Activated T-cell treated with anti-CD3 and anti-CD28 coated beads for 24 hours (primary cell): ENCODE measurements around the gene ACOT9.
"Not testable (repeated sequence)": the region's sequence is repeated elsewhere in the genome, so short reads cannot be mapped to it uniquely, and the experiment has no call there.

Experiments
- DNase-seq: peaks from one replicate; pipeline ENCODE4 v3.0.0-alpha.2; 2020; ENCODE audit warnings: low read depth

The ACOT9 gene, protein sequence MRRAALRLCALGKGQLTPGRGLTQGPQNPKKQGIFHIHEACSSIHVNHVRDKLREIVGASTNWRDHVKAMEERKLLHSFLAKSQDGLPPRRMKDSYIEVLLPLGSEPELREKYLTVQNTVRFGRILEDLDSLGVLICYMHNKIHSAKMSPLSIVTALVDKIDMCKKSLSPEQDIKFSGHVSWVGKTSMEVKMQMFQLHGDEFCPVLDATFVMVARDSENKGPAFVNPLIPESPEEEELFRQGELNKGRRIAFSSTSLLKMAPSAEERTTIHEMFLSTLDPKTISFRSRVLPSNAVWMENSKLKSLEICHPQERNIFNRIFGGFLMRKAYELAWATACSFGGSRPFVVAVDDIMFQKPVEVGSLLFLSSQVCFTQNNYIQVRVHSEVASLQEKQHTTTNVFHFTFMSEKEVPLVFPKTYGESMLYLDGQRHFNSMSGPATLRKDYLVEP

DNA sequence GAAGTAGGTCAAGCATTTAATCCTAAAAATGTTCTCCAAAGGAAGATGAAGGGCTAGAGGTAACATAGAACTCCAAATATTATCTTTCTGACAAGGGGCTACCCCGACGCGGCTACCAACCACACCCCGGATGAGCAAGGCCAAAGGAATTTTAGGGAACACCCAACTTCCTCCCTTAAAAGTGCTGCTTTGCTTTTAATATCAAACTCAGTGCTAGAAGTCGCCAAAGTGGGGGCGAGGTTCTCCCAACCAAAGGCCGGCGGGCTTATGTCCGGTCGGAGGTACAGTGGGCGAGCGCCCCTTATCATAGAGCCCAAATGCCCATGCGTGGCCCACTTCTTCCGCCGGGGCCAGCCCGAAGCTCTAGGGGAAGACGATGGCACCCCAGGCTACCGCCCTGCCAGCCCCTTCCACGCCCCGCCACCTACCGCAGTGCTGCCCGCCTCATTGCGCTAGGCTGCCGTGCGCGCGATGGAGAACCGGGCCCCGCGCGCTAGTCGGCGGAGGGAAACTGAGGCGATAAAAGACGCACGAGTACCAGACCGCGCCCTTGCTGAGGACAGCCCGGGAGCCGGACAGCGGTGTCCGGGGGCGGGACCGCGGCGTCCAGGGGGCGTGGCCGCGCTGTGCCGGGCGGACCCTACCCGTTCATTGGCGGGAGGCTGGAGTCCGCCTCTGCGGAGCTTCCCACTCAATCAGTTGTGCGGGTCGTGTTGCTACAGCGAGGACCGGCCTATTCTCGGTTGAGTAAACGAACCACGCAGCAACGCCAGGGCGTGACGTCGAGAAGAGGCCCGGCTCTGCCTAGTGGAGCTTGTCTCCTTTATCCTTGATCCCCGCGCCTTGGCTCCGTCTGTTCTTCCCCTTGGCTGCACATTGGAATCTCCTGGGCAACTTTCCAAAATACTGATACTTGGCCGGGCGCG, at the start of gene ACOT9:
Gene ACOT9 (minus strand): TSS at position 580 of the 926 bp plus-strand sequence. CDS start 132 bp downstream, at position 448.
- DNase-seq: peak; percentile 53

DNA sequence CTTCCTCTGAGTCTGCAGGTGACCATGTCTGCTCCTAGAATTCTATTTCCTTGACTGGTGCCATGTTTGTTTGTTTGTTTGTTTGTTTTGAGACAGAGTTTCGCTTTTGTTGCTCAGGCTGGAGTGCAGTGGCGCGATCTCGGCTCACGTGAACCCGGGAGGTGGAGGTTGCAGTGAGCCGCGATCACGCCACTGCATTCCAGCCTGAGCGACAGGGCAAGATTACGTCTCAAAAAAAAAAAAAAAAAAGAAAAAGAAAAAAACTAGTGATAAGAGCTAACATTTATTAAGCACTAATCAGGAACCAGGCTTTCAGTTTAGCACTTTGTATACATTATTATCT, 47.0 kb upstream of the ACOT9 start:
- DNase-seq: no peak

DNA sequence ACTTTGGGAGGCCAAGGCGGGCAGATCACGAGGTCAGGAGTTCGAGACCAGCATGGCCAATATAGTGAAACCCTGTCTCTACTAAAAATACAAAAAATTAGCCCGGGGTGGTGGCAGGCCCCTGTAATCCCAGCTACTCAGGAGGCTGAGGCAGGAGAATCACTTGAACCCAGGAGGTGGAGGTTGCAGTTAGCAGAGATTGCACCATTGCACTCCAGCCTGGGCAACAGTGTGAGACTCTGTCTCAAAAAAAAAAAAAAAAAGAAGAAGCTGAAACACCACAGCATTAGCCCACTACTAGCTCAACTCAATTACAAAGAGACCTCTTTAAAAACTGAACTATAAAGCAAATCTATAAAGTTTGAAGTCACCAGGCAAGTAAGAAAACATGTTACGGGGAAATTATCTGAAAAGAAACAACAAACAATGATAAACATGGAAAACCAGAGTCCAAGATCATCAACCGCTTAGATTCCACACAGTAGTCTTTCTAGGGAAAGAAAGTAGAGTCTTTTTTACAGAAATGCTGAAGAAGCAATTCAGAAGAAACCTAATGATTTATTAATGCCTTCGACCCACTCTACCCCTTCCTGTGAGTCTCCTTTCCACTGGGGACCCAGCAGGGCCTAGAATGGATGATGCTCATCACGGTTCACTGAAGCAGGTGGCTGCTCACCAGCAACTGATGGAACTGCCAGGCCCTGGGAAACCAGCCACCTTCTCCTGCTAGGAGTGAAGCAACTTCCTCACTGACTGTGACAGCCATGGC, 46.5 kb upstream of the ACOT9 start:
- DNase-seq: no peak

DNA sequence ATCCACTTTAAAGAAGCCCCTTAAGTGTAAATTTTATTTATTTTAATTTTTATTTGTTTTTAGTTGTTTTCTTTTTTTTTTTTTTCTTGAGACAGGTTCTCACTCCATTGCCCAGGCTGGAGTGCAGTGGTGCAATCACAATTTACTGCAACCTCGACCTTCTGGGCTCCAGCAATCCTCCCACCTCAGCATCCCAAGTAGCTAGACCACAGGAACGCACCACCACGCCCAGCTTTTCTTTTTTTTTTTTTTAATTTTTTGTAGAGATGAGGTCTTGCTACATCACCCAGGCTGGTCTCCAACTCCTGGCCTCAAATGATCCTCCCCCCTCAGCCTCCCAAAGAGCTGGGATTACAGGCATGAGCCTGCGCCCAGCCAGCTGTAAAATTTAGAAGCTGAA, 45.9 kb upstream of the ACOT9 start:
- no peak for DNase-seq

DNA sequence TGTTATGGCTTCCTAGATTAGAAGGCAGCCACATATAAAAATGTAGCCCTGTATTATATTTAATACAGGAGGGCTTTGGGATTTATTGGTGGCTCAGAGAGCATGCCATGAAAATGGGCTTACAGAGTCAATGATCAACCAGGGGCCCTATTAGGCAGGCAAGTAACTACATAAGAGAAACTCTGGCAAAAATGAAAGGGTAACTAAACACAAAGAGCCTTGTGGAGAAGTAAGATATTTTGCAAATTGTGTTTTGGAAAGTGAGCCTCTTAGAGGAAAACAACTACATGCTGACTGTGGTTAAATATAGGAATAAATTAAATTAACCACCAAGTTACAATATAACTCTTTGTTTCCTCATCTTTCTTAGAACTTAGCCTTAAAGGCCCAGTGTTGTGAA, 45.4 kb upstream of the ACOT9 start:
- DNase-seq: no peak

DNA sequence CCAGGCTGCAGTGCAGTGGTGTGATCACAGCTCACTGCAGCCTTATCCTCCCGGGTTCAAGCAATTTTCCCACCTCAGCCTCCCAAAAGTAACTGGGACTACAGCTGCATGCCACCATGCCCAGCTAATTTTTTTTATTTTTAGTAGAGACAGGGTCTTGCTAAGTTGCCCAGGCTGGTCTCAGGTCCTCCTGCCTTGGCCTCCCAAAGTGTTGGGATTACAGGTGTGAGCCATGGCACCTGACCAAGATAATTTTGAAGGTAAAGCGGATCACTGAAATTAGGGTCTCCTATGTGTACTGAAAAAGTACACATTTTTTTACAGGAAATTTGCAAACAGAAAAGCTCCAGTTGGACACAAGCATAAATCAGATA, 44.7 kb upstream of the ACOT9 start:
- DNase-seq: no peak

DNA sequence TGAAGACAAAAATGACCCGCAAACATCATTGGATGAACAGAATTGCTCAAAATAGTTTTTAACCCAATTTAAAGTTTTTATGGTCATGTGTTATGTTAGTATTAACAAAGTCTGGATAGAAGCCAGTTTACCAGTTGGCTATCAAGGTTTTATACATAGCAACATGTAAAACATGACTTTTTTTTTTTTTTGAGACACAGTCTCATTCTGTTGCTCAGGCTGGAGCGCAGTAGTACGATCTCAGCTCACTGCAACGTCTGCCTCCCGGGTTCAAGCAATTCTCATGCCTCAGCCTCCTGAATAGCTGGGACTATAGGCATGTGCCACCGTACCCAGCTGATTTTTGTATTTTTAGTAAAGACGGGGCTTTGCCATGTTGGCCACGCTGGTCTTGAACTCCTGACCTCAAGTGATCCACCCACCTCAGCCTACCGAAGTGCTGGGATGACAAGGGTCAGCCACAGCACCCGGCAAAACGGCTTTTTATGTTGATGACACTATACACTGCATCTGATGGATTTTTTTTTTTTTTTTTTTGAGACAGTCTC, 43.3 kb upstream of the ACOT9 start:
- DNase-seq: no peak

DNA sequence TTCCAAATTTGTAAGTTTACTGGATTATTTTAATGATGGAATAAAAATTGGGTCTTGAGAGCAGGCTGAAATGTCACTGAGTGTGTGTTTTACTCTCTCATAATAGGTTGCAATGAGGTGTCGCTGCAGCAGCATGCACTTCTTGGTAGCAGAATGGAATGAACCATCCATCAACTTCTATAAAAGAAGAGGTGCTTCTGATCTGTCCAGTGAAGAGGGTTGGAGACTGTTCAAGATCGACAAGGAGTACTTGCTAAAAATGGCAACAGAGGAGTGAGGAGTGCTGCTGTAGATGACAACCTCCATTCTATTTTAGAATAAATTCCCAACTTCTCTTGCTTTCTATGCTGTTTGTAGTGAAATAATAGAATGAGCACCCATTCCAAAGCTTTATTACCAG, 42.5 kb upstream of the ACOT9 start:
- no peak for DNase-seq

DNA sequence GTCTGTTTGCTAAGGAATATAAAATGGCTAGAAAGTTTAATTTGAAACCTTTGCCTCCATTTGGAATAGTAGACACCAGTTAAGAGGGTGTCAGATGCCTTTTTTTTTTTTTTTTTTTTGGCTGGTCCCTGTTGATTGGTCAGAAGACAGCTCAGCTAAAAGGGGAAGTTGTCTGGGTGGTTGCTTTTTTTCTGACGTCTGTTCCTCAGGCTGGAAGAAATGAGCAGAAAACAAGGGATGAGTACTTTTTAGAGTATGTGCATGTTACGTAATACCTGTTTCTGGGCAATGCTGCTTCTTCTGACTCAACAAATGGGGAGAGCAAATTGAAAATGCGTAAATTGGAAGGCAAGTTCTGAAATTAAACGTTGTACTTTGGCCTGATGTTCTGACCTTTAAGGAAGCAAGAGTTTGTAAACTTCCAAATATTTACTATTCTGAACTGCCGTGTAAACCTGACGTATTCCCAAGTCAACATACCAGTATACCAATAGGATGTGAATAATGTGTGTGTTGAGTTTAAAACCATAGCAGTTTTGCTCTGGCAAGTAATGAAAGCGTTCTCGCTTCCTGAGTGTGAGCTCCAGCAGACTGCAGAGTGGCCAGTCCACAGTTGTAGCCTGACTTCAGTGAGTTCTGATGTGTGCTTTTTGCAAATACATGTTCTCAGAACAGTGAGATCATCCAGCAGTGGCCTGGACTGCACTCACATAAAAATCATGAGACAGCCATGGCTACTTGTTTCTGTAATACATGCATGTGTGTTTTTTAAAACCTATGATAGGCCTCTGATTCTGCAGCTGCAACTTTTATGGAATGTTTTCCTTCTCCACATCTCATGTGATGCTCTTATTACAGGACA, 41.6 kb upstream of the ACOT9 start:
- DNase-seq: no peak

DNA sequence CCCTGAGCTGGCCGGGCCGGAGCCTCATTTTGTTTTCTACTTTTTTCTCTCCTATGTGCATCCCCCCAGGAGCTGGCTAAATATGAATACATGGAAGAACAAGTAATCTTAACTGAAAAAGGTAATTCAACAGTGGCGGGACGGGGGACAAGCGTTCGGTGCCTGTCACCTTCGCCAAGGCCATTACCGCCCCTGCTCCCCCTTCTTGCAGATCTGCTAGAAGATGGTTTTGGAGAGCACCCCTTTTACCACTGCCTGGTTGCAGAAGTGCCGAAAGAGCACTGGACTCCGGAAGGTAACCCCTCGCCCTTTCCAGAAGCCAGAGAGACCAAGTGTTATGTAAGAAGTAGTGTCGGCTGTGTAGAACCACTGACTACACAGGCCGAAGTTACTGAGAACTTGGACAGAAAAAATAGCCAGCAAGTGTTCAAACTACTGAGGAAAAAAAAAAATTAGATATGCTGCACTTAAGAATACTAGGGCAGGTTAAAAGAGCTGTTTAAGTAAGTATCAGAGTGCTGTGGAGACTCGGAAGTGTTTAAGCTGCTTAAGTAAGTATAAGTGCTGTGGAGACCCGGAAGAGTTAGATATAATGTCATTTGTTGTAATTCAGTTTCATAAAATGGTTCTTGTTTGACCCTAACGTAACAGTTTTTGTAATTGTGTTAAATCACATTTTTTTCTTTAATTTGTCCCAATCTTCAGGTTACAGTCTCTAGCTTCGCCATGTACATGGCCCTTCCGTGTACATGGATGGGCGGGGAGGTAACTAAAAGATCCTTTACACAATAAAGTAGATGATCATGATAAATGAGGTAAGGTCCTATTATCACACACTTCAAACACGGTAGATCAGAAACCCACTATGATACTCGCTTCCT, 40.8 kb upstream of the ACOT9 start:
- no peak for DNase-seq

DNA sequence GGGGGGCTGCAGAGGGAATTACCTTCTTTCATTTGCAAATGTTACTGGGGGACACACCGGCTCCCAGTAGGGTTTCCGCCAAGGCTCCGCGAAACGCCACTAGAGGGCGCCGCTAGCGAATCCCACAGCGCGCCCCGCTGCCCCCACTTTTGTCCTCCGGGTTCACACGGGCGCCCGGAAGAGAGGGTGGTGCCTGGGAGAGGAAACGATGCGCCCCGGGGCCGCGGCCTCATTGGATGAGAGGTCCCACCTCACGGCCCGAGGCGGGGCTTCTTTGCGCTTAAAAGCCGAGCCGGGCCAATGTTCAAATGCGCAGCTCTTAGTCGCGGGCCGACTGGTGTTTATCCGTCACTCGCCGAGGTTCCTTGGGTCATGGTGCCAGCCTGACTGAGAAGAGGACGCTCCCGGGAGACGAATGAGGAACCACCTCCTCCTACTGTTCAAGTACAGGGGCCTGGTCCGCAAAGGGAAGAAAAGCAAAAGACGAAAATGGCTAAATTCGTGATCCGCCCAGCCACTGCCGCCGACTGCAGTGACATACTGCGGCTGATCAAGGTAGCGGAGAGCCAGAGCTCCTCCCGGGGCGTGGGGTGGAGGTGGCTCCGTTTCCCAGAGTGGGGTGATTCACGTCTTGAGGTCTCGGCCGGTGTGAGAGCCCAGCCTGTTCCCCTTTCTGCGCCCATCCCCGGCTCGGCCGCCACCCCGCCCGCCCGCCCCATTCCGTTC, 40.0 kb upstream of the ACOT9 start, which contains the start of gene SAT1:
Gene SAT1 (plus strand): TSS at position 311 of the 726 bp plus-strand sequence. CDS start 179 bp downstream, at position 490.
- DNase-seq: peak; percentile 86

DNA sequence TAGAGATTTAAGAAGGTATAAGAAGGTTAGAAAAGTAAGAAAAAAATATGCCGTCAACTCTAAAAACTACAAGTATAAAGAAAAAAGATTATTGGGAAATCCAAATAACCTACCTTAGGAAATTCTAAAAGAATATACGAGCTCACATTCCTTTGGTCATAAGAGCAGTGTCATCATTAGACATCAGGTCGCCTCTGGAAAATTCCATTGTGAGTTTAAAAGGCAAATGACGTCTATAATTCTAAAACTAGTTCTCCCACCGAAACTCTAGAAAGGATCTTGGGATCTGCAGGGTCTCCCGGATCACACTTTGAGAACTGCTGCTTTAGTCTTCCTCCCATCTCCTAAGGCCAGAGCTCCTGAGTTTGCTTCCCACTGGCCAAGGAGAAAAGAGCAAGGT, 39.4 kb upstream of the ACOT9 start:
- DNase-seq: no peak

DNA sequence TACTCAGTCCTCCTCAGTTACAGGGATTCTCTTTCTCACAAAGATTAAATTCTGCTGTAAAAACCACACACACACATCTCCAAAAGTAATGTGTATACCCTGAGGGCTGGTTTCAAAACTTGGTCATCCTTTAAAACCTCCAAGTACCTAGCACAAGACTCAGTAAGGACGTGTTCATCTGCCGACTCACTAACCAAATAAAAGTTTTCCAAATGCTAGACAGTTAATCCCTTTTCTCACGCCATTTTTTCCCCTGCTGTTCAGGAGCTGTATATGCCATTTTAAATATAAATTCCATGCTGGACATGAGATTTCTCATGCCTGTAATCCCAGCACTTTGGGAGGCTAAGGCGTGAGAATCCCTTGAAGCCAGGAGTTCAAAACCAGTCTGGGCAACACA, 35.9 kb upstream of the ACOT9 start:
- DNase-seq: no peak

DNA sequence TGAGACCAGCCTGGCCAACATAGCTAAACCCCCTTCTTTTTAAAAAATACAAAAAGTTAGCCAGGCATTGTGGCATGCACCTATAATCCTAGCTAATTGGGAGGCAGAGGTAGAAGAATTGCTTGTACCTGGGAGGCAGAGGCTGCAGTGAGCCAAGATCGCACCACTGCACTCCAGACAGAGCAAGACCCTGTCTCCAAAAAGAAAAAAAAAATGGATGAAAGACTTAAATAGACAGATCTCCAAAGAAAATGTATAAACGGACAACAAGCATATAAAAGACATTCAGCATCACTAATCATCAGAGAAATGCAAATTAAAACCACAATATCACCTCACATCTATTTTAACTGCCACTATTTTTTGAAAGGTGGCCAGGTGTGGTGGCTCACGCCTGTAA, 33.3 kb upstream of the ACOT9 start:
- DNase-seq: no peak

DNA sequence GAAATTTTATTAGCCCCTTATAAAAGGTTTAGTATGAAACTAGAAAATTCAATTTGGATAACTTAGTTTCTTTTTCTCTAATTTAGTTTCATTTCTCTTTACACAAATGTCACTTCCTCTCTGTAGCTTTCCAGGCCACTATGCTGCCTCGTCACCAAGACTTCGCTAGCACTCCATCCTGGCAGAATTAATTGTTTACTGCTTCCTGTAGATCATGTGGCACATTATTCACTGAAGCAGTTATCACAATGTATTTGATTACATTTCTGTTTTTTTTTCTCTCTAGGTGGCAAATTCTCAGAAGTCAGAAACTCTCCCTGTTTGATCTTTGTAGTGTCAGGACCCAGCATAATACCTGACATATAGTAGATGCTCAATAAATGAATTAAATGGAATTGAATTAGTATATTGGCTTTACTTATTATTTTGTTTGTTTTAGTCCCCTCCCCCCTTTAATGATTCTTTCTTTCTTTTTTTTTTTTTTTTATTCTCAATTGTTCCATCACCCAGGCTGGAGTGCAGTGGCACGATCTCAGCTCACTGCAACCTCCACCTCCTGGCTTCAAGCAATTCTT, 30.6 kb upstream of the ACOT9 start:
- DNase-seq: no peak

DNA sequence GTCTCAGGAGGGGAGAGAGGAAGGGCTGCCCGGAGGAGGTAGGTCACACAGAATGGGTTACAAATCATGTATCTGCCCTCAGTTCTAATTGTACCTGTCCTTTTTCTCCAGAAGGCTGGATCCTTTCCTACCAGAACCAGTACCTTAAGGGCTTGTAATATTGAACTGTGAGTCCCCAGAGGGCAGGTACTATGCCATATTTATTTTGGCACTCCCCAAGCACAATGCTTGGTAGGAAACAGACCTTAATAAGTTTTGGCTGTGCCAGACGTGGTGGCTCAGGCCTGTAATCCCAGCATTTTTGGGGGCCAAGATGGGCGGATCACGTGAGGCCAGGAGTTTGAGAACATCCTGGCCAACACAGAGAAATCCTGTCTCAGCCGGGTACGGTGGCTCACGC, 28.0 kb upstream of the ACOT9 start:
- not testable (repeated sequence) for DNase-seq

DNA sequence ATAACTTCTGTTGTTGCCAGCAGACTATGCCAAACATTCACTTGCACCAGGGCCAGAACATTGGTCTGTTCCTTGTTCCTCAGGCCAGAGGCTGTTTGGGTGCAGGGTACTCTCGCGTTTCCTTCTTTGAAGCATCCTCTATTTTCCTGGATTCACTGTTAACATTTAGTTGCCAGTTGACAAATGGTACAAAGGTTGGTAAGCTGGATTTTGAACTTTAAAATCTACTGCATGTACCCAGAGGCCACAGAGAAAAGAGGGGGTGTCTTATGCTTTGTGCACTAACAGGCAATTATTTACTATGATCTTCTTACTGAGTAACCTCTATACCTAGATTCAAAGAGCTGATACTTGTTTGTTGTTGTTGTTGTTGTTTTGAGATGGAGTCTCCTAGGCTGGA, 27.1 kb upstream of the ACOT9 start:
- DNase-seq: no peak

DNA sequence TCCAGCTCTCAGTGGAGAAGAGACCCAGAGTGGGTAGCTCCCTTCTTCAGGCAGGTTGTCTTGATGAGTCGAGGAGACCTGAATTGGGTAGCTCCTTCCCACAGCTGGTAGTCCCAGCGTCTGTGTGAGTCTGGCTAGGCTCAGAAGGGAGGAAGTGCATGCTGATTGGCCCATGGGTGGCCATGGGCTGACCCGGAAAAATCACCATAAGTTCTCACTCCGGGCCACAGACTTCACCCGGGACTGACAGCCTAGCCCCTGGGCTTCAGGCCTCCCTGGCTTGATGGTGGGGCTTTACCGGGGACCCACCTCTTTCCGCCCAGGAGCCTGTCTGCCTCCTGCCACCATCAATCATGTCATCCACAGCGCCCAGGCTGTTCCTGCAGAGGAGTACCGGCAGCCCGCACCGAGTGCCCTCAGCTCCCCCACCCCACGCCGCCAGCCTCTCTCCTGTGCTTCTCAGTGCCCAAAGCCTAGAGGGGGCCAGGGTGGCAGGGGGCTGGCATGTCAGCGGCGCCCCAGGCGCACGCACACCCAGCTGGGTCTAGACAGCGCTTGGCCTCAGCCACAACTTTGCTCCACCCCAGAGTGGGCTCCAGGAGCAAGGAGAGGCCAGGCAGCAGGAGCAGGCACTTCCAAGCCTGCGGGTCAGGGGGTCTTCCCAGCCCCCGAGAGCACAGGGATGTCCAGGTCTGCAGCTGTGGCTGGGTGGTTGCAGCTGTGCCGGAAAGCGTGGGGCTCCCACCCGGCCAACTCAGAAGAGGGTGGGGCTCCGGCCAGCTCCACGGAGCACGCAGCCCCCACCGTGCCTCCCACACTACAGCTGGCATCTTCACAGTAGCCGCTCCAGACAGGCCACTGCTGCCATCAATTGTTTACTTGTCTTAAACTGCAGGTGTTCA, 23.8 kb upstream of the ACOT9 start:
- DNase-seq: no peak
